GM19239 (cell line): Measurements from ENCODE around the gene COASY.
"Not testable (repeated sequence)": the region's sequence is repeated elsewhere in the genome, so short reads cannot be mapped to it uniquely, and the experiment has no call there.

Experiments used
- DNase-seq: peaks from one replicate; pipeline ENCODE4 v3.0.0; 2011; ENCODE audit warnings: low spot score; ENCODE audit not compliant: insufficient read length
- FAIRE-seq: peaks from 2 replicates; lab custom pipeline; 2011; peaks lifted over from hg19 to GRCh38; lab: Jason Lieb, UNC

Gene COASY

GRCh38 chr17:42608305-42609181 is 46.6 kb downstream of the COASY start:
- FAIRE-seq (peak; percentile 18), DNase-seq (no peak)

DNA sequence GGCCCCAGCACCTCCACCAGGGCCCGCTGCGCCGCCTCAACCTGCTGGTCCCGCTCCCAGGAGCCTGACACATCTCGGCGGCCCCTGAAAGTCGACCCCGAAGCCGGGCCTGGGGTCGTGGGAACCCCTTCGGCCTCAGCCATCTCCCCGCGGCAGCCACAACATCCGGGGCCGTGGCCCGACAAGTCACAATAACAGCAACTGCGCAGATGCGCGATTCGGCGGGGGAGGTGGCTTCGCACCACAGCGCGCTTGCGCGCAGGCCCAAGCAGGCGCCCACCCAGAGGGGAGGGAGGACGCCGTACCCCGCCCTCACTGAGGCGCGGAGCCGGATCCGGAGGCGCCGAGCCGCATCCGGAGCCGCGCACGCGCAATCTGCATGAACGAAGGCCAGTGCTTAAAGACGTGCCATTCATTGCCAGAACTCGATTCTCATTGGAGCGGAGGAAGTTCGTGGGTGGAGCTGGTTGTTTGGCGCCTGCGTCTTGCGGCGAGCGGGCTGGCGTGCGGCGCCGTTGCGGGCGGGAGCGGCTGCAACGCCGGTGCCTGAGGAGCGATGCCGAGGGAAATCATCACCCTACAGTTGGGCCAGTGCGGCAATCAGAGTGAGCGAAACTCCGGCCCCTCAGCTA is 47.4 kb downstream of the COASY start, which contains the start of the genes RETREG3 and TUBG1:
TSS of gene RETREG3 (minus strand) at position 193 of the 632 bp plus-strand sequence. CDS start at position 143, 50 bp downstream.
TSS of gene TUBG1 (plus strand) at position 502 of the 632 bp plus-strand sequence. CDS start at position 557, 55 bp downstream.
- DNase-seq (peak; percentile 89), FAIRE-seq (peak; percentile 98)

GRCh38 chr17:42609814-42610801 is 48.2 kb downstream of the COASY start:
- peak; percentile 75 for FAIRE-seq
- not testable (repeated sequence) for DNase-seq

- no peak for DNase-seq
- no peak for FAIRE-seq
These were observed 50.1 kb downstream of the COASY start for GRCh38 chr17:42612013-42612412.

GRCh38 chr17:42613699-42614295 is 51.8 kb downstream of the COASY start:
- DNase-seq (no peak), FAIRE-seq (no peak)
